Tibial nerve (tissue), 4 donors: Measurements from ENCODE around the gene BET1L. TPM values are rescaled to one million over a fixed set of nuclear protein-coding genes. Genes with fewer than 3 reads are reported as not detected.

Source experiments
- DNase-seq, 2 donors: peaks; one replicate each; pipeline ENCODE4 v3.0.0-alpha.2; 2019; ENCODE audit warnings: low spot score in 2 of 2
- H3K27ac ChIP-seq, 4 donors: fragments of 200-600 bp; sonication (generic) in 3 of 4; one replicate each; pipeline ENCODE4 v1.5.1; 2017 to 2019; ENCODE audit warnings: mild to moderate bottlenecking in 1 of 4
- H3K27me3 ChIP-seq, 2 donors: fragments of 200-600 bp; sonication (generic) in 1 of 2; one replicate each; pipeline versions ENCODE4 v1.5.1 to v1.6.0; 2017 to 2019
- H3K36me3 ChIP-seq, 3 donors: fragments of 200-600 bp; sonication (generic); one replicate each; pipeline ENCODE4 v1.5.1; 2018 to 2019
- H3K4me1 ChIP-seq, 4 donors: fragments of 200-600 bp; sonication (generic) in 3 of 4; one replicate each; pipeline ENCODE4 v1.5.1; 2017 to 2019
- H3K4me3 ChIP-seq, 4 donors: fragments of 200-600 bp; sonication (generic) in 3 of 4; one replicate each; pipeline ENCODE4 v1.5.1; 2017 to 2019; ENCODE audit warnings: mild to moderate bottlenecking in 1 of 4, moderate library complexity in 1 of 4
- H3K9me3 ChIP-seq, 4 donors: fragments of 200-600 bp; sonication (generic) in 3 of 4; one replicate each; pipeline ENCODE4 v1.5.1; 2017 to 2019
- EP300 ChIP-seq, 2 donors: sonication (generic); formaldehyde crosslinking; IDR thresholded peaks; one replicate each; pipeline ENCODE4 v1.6.1; 2017; ENCODE audit warnings: antibody characterized with exemption in 2 of 2, mild to moderate bottlenecking in 1 of 2
- POLR2A ChIP-seq, 2 donors: fragments of 450-650 bp; IDR thresholded peaks; one replicate each; pipeline ENCODE4 v1.6.1; 2017; ENCODE audit warnings: antibody characterized with exemption in 2 of 2, mild to moderate bottlenecking in 2 of 2, moderate library complexity in 2 of 2
- WGBS, 2 donors: methylation state at CpG; one replicate each; pipeline ENCODE4 v1.1.5; 2018; 5-methylcytosine and 5-hydroxymethylcytosine counted together
- total RNA-seq, 4 donors: library from RNA; depleted of rRNA; stranded (reverse); fragments of >200 nt; gene quantifications; one replicate each; pipeline ENCODE4 v1.1.0, GENCODE V29; 2016
- TF ChIP-seq, protein P1 (sequence below), 5 experiments: fragments of 200-600 bp in 3 of 5; fragments of 450-650 bp in 2 of 5; sonication (generic) in 3 of 5; IDR thresholded peaks; one replicate each; pipeline ENCODE4 v1.5.1; 2016 to 2019; ENCODE audit warnings: antibody characterized with exemption in 5 of 5, mild to moderate bottlenecking in 3 of 5, moderate library complexity in 2 of 5

The BET1L gene
- total RNA-seq, 4 donors from 2014 or later = 30.9 to 43.9 (median 38.7) TPM

DNA sequence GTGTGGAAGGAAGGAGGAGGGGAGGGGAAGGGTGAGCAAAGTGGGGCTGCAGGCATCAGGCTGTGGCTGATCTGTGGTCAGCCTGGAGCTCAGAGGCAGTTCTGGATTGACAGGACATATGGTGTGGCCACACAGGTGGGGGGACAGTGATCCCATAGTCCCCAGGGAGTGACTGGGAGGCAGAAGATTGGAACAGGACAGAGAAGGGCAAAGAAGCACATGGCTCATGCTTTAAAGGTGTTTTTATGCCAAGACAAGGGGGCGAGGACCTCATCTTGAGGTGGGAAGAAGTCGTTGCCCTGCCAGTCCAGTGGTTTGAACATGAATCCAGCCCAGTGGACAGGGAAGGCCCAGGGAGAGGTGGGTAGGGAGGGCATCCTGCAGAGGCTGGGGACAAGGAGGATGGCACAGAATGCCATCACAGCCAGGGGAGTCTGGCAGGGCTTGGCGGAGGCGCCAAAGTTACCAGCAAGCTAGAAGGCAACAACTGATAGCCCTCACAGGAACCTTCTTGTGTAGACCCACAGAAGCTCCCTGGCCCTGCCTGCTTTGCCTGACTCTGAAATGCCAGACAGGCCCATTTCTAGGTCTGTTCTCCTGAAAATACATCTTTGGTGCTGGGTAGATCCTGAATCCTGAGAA is 3.1 kb downstream of the BET1L start:
- Histone ChIP-seq H3K9me3 (no peaks in the 10 kb centered on the region), H3K27ac (no peak overlapping the region), H3K4me3 (no peak overlapping the region), H3K27me3 (no peaks in the 10 kb centered on the region), H3K4me1 (peaks cover 3 to 48% (median 15%) of the 10 kb centered on the region in 4 donors), H3K36me3 (peaks cover 0 to 59% (median 3%) of the 10 kb centered on the region in 3 donors)
- TF ChIP-seq, protein P1, sequence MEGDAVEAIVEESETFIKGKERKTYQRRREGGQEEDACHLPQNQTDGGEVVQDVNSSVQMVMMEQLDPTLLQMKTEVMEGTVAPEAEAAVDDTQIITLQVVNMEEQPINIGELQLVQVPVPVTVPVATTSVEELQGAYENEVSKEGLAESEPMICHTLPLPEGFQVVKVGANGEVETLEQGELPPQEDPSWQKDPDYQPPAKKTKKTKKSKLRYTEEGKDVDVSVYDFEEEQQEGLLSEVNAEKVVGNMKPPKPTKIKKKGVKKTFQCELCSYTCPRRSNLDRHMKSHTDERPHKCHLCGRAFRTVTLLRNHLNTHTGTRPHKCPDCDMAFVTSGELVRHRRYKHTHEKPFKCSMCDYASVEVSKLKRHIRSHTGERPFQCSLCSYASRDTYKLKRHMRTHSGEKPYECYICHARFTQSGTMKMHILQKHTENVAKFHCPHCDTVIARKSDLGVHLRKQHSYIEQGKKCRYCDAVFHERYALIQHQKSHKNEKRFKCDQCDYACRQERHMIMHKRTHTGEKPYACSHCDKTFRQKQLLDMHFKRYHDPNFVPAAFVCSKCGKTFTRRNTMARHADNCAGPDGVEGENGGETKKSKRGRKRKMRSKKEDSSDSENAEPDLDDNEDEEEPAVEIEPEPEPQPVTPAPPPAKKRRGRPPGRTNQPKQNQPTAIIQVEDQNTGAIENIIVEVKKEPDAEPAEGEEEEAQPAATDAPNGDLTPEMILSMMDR (IDR thresholded peaks at IDR 0.05) = no peak
- no peak for DNase-seq
- WGBS, 2 donors = 90 to 98% methylated on average over 4 of the region's 4 CpGs

GRCh38 chr11:203056-203944 is 3.9 kb downstream of the BET1L start:
- no peak for TF ChIP-seq POLR2A (IDR thresholded peaks at IDR 0.05)
- no peak for TF ChIP-seq EP300 (IDR thresholded peaks at IDR 0.05)
- TF ChIP-seq, protein P1 (IDR thresholded peaks at IDR 0.05) = no peak
- DNase-seq = no peak

DNA sequence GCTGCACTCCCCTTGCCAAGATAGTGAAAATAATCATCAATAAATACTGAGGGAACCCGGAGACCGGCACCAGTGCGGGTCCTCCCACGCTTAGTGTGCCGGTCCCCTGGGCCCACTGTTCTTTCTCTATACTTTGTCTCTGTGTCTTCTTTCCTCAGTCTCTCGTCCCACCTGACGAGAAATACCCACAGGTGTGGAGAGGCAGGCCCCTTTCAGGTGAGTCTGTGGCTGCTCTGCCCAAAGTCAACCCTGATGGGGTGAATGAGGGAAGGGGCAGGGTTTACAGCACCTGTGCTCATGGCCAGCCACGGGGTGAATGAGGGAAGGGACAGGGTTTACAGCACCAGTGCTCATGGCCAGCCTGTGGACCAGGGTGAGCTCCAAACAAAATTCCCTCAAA is 4.7 kb downstream of the BET1L start:
- 74 to 83% methylated on average over 8 of the region's 8 CpGs for WGBS, 2 donors
- Histone ChIP-seq H3K4me1 (peaks cover 3 to 48% (median 15%) of the 10 kb centered on the region in 4 donors), H3K9me3 (no peaks in the 10 kb centered on the region), H3K27ac (no peak overlapping the region), H3K27me3 (no peaks in the 10 kb centered on the region), H3K4me3 (no peak overlapping the region), H3K36me3 (peaks cover 0 to 59% (median 3%) of the 10 kb centered on the region in 3 donors)
- DNase-seq = no peak
- TF ChIP-seq POLR2A (IDR thresholded peaks at IDR 0.05) (no peak), EP300 (IDR thresholded peaks at IDR 0.05) (no peak)

More at GRCh38 chr11:203056-203944, 3.9 kb downstream of the BET1L start:
- Histone ChIP-seq H3K4me3 (no peak overlapping the region), H3K27me3 (no peaks in the 10 kb centered on the region), H3K4me1 (peaks cover 3 to 48% (median 15%) of the 10 kb centered on the region in 4 donors), H3K36me3 (peaks cover 0 to 59% (median 3%) of the 10 kb centered on the region in 3 donors), H3K9me3 (no peaks in the 10 kb centered on the region), H3K27ac (no peak overlapping the region)
- 85 to 89% methylated on average over 7 of the region's 7 CpGs for WGBS, 2 donors

DNA sequence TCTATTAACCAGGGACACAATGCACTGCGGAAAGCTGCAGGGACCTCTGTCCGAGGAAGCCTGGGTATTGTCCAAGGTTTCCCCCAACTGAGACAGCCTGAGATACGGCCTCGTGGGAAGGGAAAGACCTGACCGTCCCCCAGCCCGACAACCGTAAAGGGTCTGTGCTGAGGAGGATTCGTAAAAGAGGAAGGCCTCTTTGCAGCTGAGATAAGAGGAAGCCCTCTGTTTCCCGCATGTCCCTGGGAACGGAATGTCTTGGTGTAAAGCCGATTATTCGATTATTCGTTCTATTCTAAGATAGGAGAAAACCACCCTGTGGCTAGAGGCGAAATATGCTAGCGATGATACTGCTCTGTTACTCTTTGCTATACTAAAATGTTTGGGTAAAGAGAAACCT is 5.2 kb downstream of the BET1L start:
- no peak for DNase-seq
- no peaks in the 10 kb centered on the region for H3K9me3 ChIP-seq
- TF ChIP-seq EP300 (IDR thresholded peaks at IDR 0.05) = no peak
- TF ChIP-seq POLR2A (IDR thresholded peaks at IDR 0.05) = no peak
- peaks cover 3 to 48% (median 15%) of the 10 kb centered on the region in 4 donors for H3K4me1 ChIP-seq
- WGBS, 2 donors = 62 to 65% methylated on average over 15 of the region's 15 CpGs
- peaks cover 0 to 59% (median 3%) of the 10 kb centered on the region in 3 donors for H3K36me3 ChIP-seq
- H3K27ac ChIP-seq = no peak overlapping the region
- no peaks in the 10 kb centered on the region for H3K27me3 ChIP-seq
- H3K4me3 ChIP-seq = no peak overlapping the region

DNA sequence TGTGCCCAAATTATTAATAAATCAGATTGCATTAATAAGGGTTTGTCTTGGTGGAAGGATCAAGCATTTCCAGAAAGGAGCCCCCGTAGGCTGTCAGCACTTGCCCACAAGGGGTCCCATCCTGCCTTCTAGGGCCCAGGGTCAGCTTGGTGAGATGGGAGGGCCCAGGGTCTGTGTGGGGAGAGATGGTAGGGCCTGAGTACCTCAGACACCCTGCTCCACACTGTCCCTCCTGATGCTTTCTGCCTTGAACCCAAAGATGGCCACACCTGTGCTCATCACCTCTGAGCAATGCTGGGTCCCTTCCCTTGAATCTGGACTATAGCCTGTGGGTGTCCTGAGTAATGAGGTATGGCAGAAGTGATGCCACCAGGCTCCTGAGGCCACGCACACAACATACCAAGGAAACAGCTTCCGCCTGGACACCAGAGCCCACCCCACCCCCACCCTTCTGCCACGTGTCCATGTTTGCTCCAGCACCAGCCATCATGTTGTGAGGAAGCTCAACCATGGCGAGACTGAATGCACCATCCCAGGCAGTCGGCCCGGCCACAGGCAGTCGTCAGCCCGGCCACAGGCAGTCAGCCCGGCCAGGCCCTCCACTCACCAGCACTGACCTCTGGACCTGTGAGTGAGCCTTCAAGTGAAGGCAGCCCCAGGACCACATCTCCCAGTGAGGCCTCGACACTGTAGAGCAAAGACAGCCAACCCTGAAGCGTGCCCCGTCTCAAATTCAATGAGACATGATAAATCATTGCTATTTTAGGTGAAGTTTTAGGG is 6.8 kb downstream of the BET1L start:
- H3K27me3 ChIP-seq = no peaks in the 10 kb centered on the region
- H3K4me3 ChIP-seq = no peak overlapping the region
- peaks cover 0 to 56% (median 3%) of the 10 kb centered on the region in 3 donors for H3K36me3 ChIP-seq
- 80 to 90% methylated on average over 7 to 13 of the region's 13 CpGs for WGBS, 2 donors
- TF ChIP-seq, protein P1 (IDR thresholded peaks at IDR 0.05) = no peak
- peaks cover 0 to 37% (median 5%) of the 10 kb centered on the region in 4 donors for H3K4me1 ChIP-seq
- H3K9me3 ChIP-seq = no peaks in the 10 kb centered on the region
- DNase-seq = no peak
- no peak overlapping the region for H3K27ac ChIP-seq
